Measurements from ENCODE around the gene LRRC27. TPM values are rescaled to one million over a fixed set of nuclear protein-coding genes. Genes with fewer than 3 reads are reported as not detected.

The LRRC27 gene
- total RNA-seq (10 to 100 TPM in 4 of 9 donors, 1 to 10 TPM in 5; 6.5 to 17.6 (median 9.7) TPM), polyA plus RNA-seq (10 to 100 TPM in 2 of 3 donors, 1 to 10 TPM in 1; 7.0 to 12.1 (median 10.1) TPM)
- long read RNA-seq, donor 1, full-length matches to known transcripts = 1 of 1 reads
- long read RNA-seq, donor 1, partial matches to known transcripts = 0 of 1 reads
- long read RNA-seq, donor 1, other reads (novel, unspliced or antisense) = 0 of 1 reads
- long read RNA-seq, donor 2 = 0 reads
- long read RNA-seq, donor 3 = 0 reads
- long read RNA-seq, donor 4, partial matches to known transcripts = 3 of 5 reads
- long read RNA-seq, donor 4, other reads (novel, unspliced or antisense) = 2 of 5 reads
- long read RNA-seq, donor 5, full-length matches to known transcripts = 11 of 23 reads
- long read RNA-seq, donor 5, partial matches to known transcripts = 3 of 23 reads
- long read RNA-seq, donor 5, other reads (novel, unspliced or antisense) = 9 of 23 reads
- long read RNA-seq, donor 6, full-length matches to known transcripts = 1 of 4 reads
- long read RNA-seq, donor 6, partial matches to known transcripts = 3 of 4 reads
- long read RNA-seq, donor 6, other reads (novel, unspliced or antisense) = 0 of 4 reads
- long read RNA-seq, donor 7 = 0 reads
- long read RNA-seq, donor 8, full-length matches to known transcripts = 2 of 2 reads
- long read RNA-seq, donor 8, partial matches to known transcripts = 0 of 2 reads
- long read RNA-seq, donor 8, other reads (novel, unspliced or antisense) = 0 of 2 reads
- long read RNA-seq, donor 9 = 0 reads
- long read RNA-seq, donor 10 = 0 reads

DNA sequence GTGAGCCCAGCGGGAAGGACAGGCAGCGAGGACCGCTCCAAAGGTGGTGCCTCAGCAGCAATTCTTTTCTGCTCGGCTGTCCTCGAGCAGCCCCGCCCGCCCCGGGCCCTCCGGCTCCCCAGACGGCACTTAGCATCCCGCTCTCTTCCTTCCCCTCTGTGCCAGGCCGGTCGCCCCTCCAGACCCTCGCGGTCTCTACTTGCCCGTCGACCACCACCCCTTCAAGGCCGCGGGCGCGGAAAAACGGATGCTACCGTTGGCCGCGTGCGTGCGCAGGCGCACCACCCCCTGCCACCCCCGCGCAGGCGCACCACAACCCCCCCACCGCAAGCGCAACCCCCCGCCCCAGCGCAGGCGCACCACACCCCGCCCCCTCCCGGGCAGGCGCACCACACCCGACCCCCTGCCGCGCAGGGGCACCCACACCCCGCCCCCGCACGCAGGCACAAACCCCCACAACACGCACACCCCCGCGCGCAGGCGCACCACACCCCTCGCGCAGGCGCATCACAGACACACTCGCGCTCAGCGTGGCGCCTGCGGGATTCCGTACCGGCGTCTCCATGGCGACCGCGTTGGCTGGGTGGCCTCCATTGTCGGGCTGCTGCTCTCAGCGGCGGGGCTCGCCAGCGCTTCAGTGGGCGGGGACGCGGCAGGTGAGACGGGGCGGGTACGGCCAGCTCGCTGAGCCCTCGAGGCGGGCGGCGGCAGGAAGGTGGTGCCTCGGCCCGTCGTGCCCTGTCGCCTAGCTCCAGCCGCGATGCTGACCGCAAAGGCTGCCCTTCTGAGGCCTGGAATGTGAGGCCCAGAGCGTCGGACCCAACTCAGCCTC lies at the start of gene LRRC27:
LRRC27 (plus strand) TSS at position 593 of the 832 bp plus-strand sequence. CDS start 1,332 bp downstream, outside the sequence.
- H3K4me1 ChIP-seq (replicated peaks in 1 of 2) = peaks cover 29 to 47% of the 10 kb centered on the region in 2 donors
- TF ChIP-seq POLR2A (IDR thresholded peaks at IDR 0.05) = no peak
- TF ChIP-seq, protein P1, sequence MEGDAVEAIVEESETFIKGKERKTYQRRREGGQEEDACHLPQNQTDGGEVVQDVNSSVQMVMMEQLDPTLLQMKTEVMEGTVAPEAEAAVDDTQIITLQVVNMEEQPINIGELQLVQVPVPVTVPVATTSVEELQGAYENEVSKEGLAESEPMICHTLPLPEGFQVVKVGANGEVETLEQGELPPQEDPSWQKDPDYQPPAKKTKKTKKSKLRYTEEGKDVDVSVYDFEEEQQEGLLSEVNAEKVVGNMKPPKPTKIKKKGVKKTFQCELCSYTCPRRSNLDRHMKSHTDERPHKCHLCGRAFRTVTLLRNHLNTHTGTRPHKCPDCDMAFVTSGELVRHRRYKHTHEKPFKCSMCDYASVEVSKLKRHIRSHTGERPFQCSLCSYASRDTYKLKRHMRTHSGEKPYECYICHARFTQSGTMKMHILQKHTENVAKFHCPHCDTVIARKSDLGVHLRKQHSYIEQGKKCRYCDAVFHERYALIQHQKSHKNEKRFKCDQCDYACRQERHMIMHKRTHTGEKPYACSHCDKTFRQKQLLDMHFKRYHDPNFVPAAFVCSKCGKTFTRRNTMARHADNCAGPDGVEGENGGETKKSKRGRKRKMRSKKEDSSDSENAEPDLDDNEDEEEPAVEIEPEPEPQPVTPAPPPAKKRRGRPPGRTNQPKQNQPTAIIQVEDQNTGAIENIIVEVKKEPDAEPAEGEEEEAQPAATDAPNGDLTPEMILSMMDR (IDR thresholded peaks at IDR 0.05) = no peak
- WGBS, 4 donors = 0 to 1% (median 0%) methylated on average over 2 to 87 of the region's 89 CpGs

DNA sequence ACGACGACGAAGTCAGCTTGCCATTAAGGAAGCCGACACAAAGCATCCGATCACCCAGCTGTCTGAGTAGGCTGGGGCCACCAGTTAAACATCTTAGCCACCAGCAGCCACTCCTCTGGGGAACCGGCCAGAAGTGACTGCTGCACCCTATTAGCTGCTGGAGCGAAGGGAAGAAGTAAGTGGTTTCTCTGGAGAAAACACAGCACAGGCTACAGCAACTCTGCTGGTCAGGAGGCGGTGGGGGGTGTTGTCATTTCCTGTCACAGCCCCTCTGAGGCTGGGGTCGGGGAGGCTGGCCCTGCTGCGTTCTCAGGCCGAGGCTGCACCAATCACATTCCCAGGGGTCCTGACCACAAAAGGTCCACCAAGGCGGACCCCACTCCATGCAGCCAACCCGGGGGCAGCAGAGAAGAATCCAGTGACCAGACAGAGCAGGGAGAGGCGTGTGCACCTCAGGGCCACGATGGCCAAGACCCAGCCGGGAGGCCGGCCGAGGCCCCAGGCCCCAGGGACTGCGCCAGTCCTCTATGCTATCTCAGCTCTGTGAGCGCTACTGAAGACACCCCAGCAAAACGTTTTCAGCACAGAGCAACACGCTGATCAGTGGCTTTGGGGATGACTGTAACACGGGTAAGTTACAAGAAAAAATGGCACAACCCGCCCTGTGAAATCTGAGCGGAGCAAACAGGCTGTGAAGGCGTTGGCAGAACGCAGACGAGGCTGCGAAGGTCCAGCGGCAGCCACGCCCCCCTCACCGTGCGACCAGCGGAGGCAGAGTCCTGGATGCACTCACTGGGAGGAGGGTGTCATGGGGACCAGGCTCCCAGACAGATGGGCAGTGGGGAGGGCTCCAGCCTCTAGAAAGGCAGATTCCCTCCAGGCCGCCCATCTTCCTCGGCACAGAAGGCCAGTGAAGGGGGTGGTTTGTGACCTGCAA lies 49.1 kb upstream of the LRRC27 start:
- Histone ChIP-seq H3K36me3 (replicated peaks in 1 of 2) (no peaks in the 10 kb centered on the region), H3K9me3 (replicated peaks in 1 of 3) (no peaks in the 10 kb centered on the region), H3K4me3 (no peak overlapping the region), H3K4me1 (replicated peaks in 1 of 2) (no peaks in the 10 kb centered on the region), H3K27ac (no peak overlapping the region), H3K27me3 (no peaks in the 10 kb centered on the region)
- 51 to 64% (median 58%) methylated on average over 24 to 36 of the region's 36 CpGs for WGBS, 4 donors
- intact Hi-C loops (cut with DNase I) = no loop called here
- no peak for TF ChIP-seq POLR2A (IDR thresholded peaks at IDR 0.05)
- TF ChIP-seq, protein P1 (IDR thresholded peaks at IDR 0.05) = no peak
- no peak for DNase-seq

More for the DNA sequence above, at the start of gene LRRC27:
- H3K27ac ChIP-seq = peak within 1 kb of the TSS in 4 of 5 donors; percentile 79 to 89 (median 84)
- peak within 1 kb of the TSS; percentile 12 to 95 (median 60) for H3K4me3 ChIP-seq
- DNase-seq = peak; percentile 98 to 100 (median 99)
- intact Hi-C loops (cut with DNase I) = no loop called here
- no peaks in the 10 kb centered on the region for H3K27me3 ChIP-seq
- H3K36me3 ChIP-seq (replicated peaks in 1 of 2) = no peaks in the 10 kb centered on the region
- no peaks in the 10 kb centered on the region for H3K9me3 ChIP-seq (replicated peaks in 1 of 3)

DNA sequence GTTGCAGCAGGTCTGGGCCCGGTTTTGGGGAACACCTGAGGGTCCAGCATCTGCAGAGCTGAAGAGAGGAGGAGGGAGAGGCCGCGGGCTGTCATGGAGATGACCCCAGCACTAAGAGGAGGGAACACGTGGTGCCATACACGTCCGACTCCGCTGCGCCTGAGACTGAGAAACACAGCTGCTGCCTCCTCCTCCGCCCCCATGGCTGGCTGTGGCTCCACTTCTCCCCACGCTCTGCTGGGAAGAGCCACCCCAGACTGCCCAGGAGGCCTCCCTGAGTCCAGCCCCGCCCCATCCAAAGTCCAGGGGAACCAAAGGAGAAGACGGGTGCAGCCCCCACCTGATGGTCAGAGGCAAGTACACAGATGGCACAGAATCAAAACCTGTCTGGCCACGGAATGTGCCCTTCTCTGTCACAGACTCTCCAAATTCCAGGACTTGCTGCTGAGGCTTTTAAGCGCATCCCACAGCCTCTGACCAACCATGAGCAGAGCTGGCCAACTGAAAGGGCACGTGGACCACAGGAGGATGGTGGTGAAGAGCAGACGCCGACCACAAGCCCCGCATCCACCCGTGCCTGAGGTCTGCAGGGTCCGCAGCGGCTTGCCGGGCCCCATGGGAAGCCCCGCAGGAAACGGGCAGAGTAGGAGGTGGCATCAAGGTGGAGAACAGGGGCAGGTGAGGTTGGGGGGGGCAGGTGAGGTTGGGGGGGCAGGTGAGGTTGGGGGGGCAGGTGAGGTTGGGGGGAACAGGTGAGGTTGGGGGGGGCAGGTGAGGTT lies 48.2 kb upstream of the LRRC27 start:
- Histone ChIP-seq H3K36me3 (replicated peaks in 1 of 2) (no peaks in the 10 kb centered on the region), H3K4me1 (replicated peaks in 1 of 2) (no peaks in the 10 kb centered on the region), H3K27me3 (no peaks in the 10 kb centered on the region), H3K9me3 (replicated peaks in 1 of 3) (peaks cover 0 to 3% (median 0%) of the 10 kb centered on the region in 3 donors), H3K4me3 (no peak overlapping the region), H3K27ac (no peak overlapping the region)
- TF ChIP-seq, protein P1 (IDR thresholded peaks at IDR 0.05) = no peak
- no peak for TF ChIP-seq POLR2A (IDR thresholded peaks at IDR 0.05)
- 75 to 82% (median 78%) methylated on average over 15 to 24 of the region's 24 CpGs for WGBS, 4 donors
- intact Hi-C loops (cut with DNase I) = no loop called here
- DNase-seq = no peak

Measured in adrenal gland (tissue), 19 donors.